ENCODE data around the gene LGR6. TPM values are rescaled to one million over a fixed set of nuclear protein-coding genes. Genes with fewer than 3 reads are reported as not detected.
A peak's percentile ranks its signal among the peaks of the same experiment; 100 is the strongest.
"Not testable (repeated sequence)": the region's sequence is repeated elsewhere in the genome, so short reads cannot be mapped to it uniquely, and the experiment has no call there.

The LGR6 gene
- total RNA-seq, 2 experiments from 2014 or later, result 0.08 TPM; not detected in 1

GRCh38 chr1:202165942-202166843 is 27.4 kb upstream of the LGR6 start:
- ATAC-seq, result no peak
- no peaks in the 10 kb centered on the region for H3K9me3 Mint-ChIP-seq (ENCODE audit: insufficient read depth)
- H3K27ac Mint-ChIP-seq, result peak overlapping the region; percentile 100
- ChIA-PET POLR2A (interaction anchor here (0.7 to 2.2 kb wide), 3 partner anchors 12 to 21 kb away, joined by 3 to 9 read pairs (median 3); partner anchors contain the start of gene ARL8A), CTCF (interaction anchor here (0.8 to 3.1 kb wide), 9 partner anchors 11 to 176 kb away, joined by 3 to 31 read pairs (median 4); partner anchors contain the start of genes LGR6 and UBE2T)
- no peak for DNase-seq
- H3K36me3 Mint-ChIP-seq (ENCODE audit: low read depth), result no peaks in the 10 kb centered on the region
- peaks cover 67% of the 10 kb centered on the region for H3K4me1 Mint-ChIP-seq (ENCODE audit: low read depth)
- no peaks in the 10 kb centered on the region for H3K27me3 Mint-ChIP-seq (ENCODE audit: low read depth)
- peak overlapping the region; percentile 71 for H3K4me3 Mint-ChIP-seq

GRCh38 chr1:202167054-202167453 is 26.5 kb upstream of the LGR6 start:
- ChIA-PET POLR2A (interaction anchor here (2.2 kb wide), 1 partner anchor 13 kb away, joined by 9 read pairs; no protein-coding TSS in a partner anchor), CTCF (interaction anchor here (1.1 to 3.1 kb wide), 4 partner anchors 12 to 26 kb away, joined by 3 to 31 read pairs (median 7); partner anchors contain the start of gene LGR6)
- not testable (repeated sequence) for H3K27me3 Mint-ChIP-seq (ENCODE audit: low read depth); H3K9me3 Mint-ChIP-seq (ENCODE audit: insufficient read depth); H3K4me3 Mint-ChIP-seq; DNase-seq; H3K27ac Mint-ChIP-seq; H3K36me3 Mint-ChIP-seq (ENCODE audit: low read depth); ATAC-seq
- H3K4me1 Mint-ChIP-seq (ENCODE audit: low read depth), result peaks cover 60% of the 10 kb centered on the region

GRCh38 chr1:202167708-202168415 is 25.7 kb upstream of the LGR6 start:
- no peak for ATAC-seq
- no peak overlapping the region for H3K4me3 Mint-ChIP-seq
- DNase-seq, result no peak
- no peaks in the 10 kb centered on the region for H3K9me3 Mint-ChIP-seq (ENCODE audit: insufficient read depth)
- no peaks in the 10 kb centered on the region for H3K27me3 Mint-ChIP-seq (ENCODE audit: low read depth)
- no peak overlapping the region for H3K27ac Mint-ChIP-seq
- peaks cover 52% of the 10 kb centered on the region for H3K4me1 Mint-ChIP-seq (ENCODE audit: low read depth)
- no peaks in the 10 kb centered on the region for H3K36me3 Mint-ChIP-seq (ENCODE audit: low read depth)
- ChIA-PET POLR2A (no interaction called here), CTCF (interaction anchor here (1.1 to 3.1 kb wide), 3 partner anchors 12 to 17 kb away, joined by 3 to 31 read pairs (median 7); no protein-coding TSS in a partner anchor)

GRCh38 chr1:202168861-202169260 is 24.7 kb upstream of the LGR6 start:
- Mint-ChIP-seq H3K4me3 (no peak overlapping the region), H3K36me3 (ENCODE audit: low read depth) (no peaks in the 10 kb centered on the region), H3K4me1 (ENCODE audit: low read depth) (peaks cover 42% of the 10 kb centered on the region), H3K27me3 (ENCODE audit: low read depth) (no peaks in the 10 kb centered on the region), H3K9me3 (ENCODE audit: insufficient read depth) (no peaks in the 10 kb centered on the region), H3K27ac (no peak overlapping the region)
- DNase-seq, result no peak
- ChIA-PET POLR2A (no interaction called here), CTCF (interaction anchor here (0.9 kb wide), 1 partner anchor 9 kb away, joined by 4 read pairs; the partner anchor contains the start of gene PTPN7)
- ATAC-seq, result no peak

GRCh38 chr1:202170726-202171125 is 22.9 kb upstream of the LGR6 start:
- H3K4me1 Mint-ChIP-seq (ENCODE audit: low read depth), result peaks cover 23% of the 10 kb centered on the region
- ATAC-seq, result peak; percentile 49
- peak; percentile 43 for DNase-seq
- no peaks in the 10 kb centered on the region for H3K9me3 Mint-ChIP-seq (ENCODE audit: insufficient read depth)
- ChIA-PET CTCF (interaction anchor here (1.5 to 2.9 kb wide), 3 partner anchors 9 to 22 kb away, joined by 3 to 30 read pairs (median 20); partner anchors contain the start of gene PTPN7), POLR2A (interaction anchor here (0.6 to 2.6 kb wide), 4 partner anchors 10 to 204 kb away, joined by 3 to 15 read pairs (median 4); partner anchors contain the start of gene PTPN7)
- H3K4me3 Mint-ChIP-seq, result no peak overlapping the region
- no peaks in the 10 kb centered on the region for H3K27me3 Mint-ChIP-seq (ENCODE audit: low read depth)
- no peak overlapping the region for H3K27ac Mint-ChIP-seq
- H3K36me3 Mint-ChIP-seq (ENCODE audit: low read depth), result no peaks in the 10 kb centered on the region

- DNase-seq (no peak), ATAC-seq (peak; percentile 26)
- Mint-ChIP-seq H3K4me1 (ENCODE audit: low read depth) (peaks cover 16% of the 10 kb centered on the region), H3K9me3 (ENCODE audit: insufficient read depth) (no peaks in the 10 kb centered on the region), H3K27me3 (ENCODE audit: low read depth) (no peaks in the 10 kb centered on the region), H3K36me3 (ENCODE audit: low read depth) (no peaks in the 10 kb centered on the region), H3K4me3 (no peak overlapping the region), H3K27ac (no peak overlapping the region)
- POLR2A ChIA-PET, result interaction anchor here (0.8 to 2.6 kb wide), 2 partner anchors 10 to 13 kb away, joined by 3 to 15 read pairs; partner anchors contain the start of gene PTPN7
- CTCF ChIA-PET, result interaction anchor here (0.8 to 2.9 kb wide), 4 partner anchors 10 to 23 kb away, joined by 3 to 30 read pairs (median 12); partner anchors contain the start of gene PTPN7
These were observed 22.1 kb upstream of the LGR6 start for GRCh38 chr1:202171292-202172014.

GRCh38 chr1:202172015-202172355 is 21.6 kb upstream of the LGR6 start:
- Mint-ChIP-seq H3K4me3 (no peak overlapping the region), H3K27me3 (ENCODE audit: low read depth) (no peaks in the 10 kb centered on the region), H3K9me3 (ENCODE audit: insufficient read depth) (no peaks in the 10 kb centered on the region), H3K36me3 (ENCODE audit: low read depth) (no peaks in the 10 kb centered on the region), H3K4me1 (ENCODE audit: low read depth) (peaks cover 12% of the 10 kb centered on the region), H3K27ac (no peak overlapping the region)
- ATAC-seq, result peak; percentile 54
- DNase-seq, result peak; percentile 41
- ChIA-PET CTCF (interaction anchor here (0.8 to 2.9 kb wide), 3 partner anchors 11 to 21 kb away, joined by 3 to 30 read pairs (median 20); partner anchors contain the start of gene PTPN7), POLR2A (interaction anchor here (2.6 kb wide), 1 partner anchor 11 kb away, joined by 15 read pairs; the partner anchor contains the start of gene PTPN7)

GRCh38 chr1:202173993-202174392 is 19.6 kb upstream of the LGR6 start:
- Mint-ChIP-seq H3K4me3 (no peak overlapping the region), H3K36me3 (ENCODE audit: low read depth) (no peaks in the 10 kb centered on the region), H3K9me3 (ENCODE audit: insufficient read depth) (no peaks in the 10 kb centered on the region), H3K27ac (no peak overlapping the region), H3K27me3 (ENCODE audit: low read depth) (no peaks in the 10 kb centered on the region), H3K4me1 (ENCODE audit: low read depth) (peaks cover 8% of the 10 kb centered on the region)
- ChIA-PET CTCF (interaction anchor here (1.1 to 2.2 kb wide), 10 partner anchors 9 to 19 kb away, joined by 3 to 7 read pairs (median 6); partner anchors contain the start of genes LGR6 and PTPN7), POLR2A (interaction anchor here (2.4 kb wide), 1 partner anchor 13 kb away, joined by 9 read pairs; the partner anchor contains the start of gene PTPN7)
- no peak for DNase-seq
- no peak for ATAC-seq

- H3K9me3 Mint-ChIP-seq (ENCODE audit: insufficient read depth), result no peaks in the 10 kb centered on the region
- H3K4me1 Mint-ChIP-seq (ENCODE audit: low read depth), result no peaks in the 10 kb centered on the region
- no peaks in the 10 kb centered on the region for H3K27me3 Mint-ChIP-seq (ENCODE audit: low read depth)
- no peak for DNase-seq
- ChIA-PET POLR2A (interaction anchor here (0.6 kb wide), 1 partner anchor 278 kb away, joined by 4 read pairs; no protein-coding TSS in a partner anchor), CTCF (interaction anchor here (2.1 kb wide), 1 partner anchor 16 kb away, joined by 8 read pairs; the partner anchor contains the start of gene LGR6)
- no peak overlapping the region for H3K27ac Mint-ChIP-seq
- no peak for ATAC-seq
- no peaks in the 10 kb centered on the region for H3K36me3 Mint-ChIP-seq (ENCODE audit: low read depth)
- no peak overlapping the region for H3K4me3 Mint-ChIP-seq
These were observed 16.4 kb upstream of the LGR6 start for GRCh38 chr1:202176949-202177927.
